Esophagus muscularis mucosa (tissue), 4 donors: ENCODE results near the gene NT5DC3. TPM values are rescaled to one million over a fixed set of nuclear protein-coding genes. Genes with fewer than 3 reads are reported as not detected.
A peak's percentile ranks its signal among the peaks of the same experiment; 100 is the strongest.
"Not testable (repeated sequence)": the region's sequence is repeated elsewhere in the genome, so short reads cannot be mapped to it uniquely, and the experiment has no call there.

ENCODE experiments used
- DNase-seq: peaks from one replicate; pipeline ENCODE4 v3.0.0-alpha.2; 2017; ENCODE audit errors: extremely low spot score
- H3K27ac ChIP-seq, 4 donors: fragments of 200-600 bp; sonication (generic); replicated peaks in 1 of 4; 1 replicate in 3 of 4; 2 replicates in 1 of 4; pipeline ENCODE4 v1.5.1; 2016 to 2019; ENCODE audit warnings: mild to moderate bottlenecking in 1 of 4
- H3K27me3 ChIP-seq, 4 donors: fragments of 200-600 bp; sonication (generic); one replicate each; pipeline versions ENCODE4 v1.5.1 to v1.6.0; 2016 to 2019
- H3K36me3 ChIP-seq, 4 donors: fragments of 200-600 bp; sonication (generic); one replicate each; pipeline ENCODE4 v1.5.1; 2016 to 2019
- H3K4me1 ChIP-seq, 4 donors: fragments of 200-600 bp; sonication (generic); one replicate each; pipeline ENCODE4 v1.5.1; 2016 to 2019
- H3K4me3 ChIP-seq, 4 donors: fragments of 200-600 bp; sonication (generic); 1 replicate in 2 of 4; 2 replicates in 2 of 4; pipeline ENCODE4 v1.5.1; 2016 to 2019; ENCODE audit warnings: mild to moderate bottlenecking in 4 of 4, moderate library complexity in 1 of 4
- H3K9me3 ChIP-seq, 4 donors: fragments of 200-600 bp; sonication (generic); 1 replicate in 3 of 4; 2 replicates in 1 of 4; pipeline ENCODE4 v1.5.1; 2016 to 2019
- EP300 ChIP-seq: sonication (generic); formaldehyde crosslinking; IDR thresholded peaks from one replicate; pipeline ENCODE4 v1.6.1; 2017; ENCODE audit warnings: antibody characterized with exemption
- POLR2A ChIP-seq: fragments of 450-650 bp; IDR thresholded peaks from one replicate; pipeline ENCODE4 v1.6.1; 2017; ENCODE audit warnings: antibody characterized with exemption, moderate library complexity, mild to moderate bottlenecking, low read depth
- POLR2AphosphoS5 ChIP-seq, 2 donors: sonication (generic); formaldehyde crosslinking; IDR thresholded peaks; one replicate each; pipeline ENCODE4 v1.6.1; 2017; ENCODE audit warnings: antibody characterized with exemption in 2 of 2
- WGBS: methylation state at CpG from one replicate; pipeline ENCODE4 v1.1.5; 2018; 5-methylcytosine and 5-hydroxymethylcytosine counted together
- intact Hi-C: fragments of 100-400 bp; cut with DNase I; formaldehyde crosslinking; loops from one replicate; pipeline ENCODE4 v1.15.1; 2023
- total RNA-seq, 4 donors: library from RNA; depleted of rRNA; stranded (reverse); fragments of >200 nt; gene quantifications; one replicate each; pipeline versions ENCODE4 v1.1.0 to v1.2.1, GENCODE V29; 2016
- TF ChIP-seq, protein P1 (sequence below), 3 experiments: fragments of 200-600 bp in 2 of 3; fragments of 450-650 bp in 1 of 3; sonication (generic) in 2 of 3; IDR thresholded peaks; one replicate each; pipeline ENCODE4 v1.5.1; 2017 to 2019; ENCODE audit warnings: antibody characterized with exemption in 3 of 3, mild to moderate bottlenecking in 2 of 3, moderate library complexity in 1 of 3

Gene NT5DC3
- total RNA-seq, 4 donors from 2014 or later, result 169 to 275 (median 195) TPM

DNA sequence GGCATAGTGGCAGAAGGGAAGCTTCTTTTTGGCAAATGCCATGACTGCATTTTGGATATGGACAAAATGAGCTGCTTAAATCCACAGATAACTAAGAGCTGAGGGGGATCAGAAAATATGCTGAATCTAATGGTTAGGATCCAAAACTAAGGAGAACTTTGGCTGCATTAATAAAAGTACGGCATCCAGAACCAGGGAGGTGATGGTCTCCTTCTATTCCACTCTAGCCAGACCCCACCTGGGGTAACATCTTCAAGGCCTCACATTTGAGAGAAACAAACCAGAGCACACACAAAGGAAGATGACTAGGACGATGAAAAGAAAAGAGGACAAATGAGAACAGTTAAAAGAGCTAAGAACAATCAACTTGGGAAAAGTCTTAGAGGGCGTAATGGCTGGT is 27.6 kb downstream of the NT5DC3 start:
- peaks cover 0 to 95% (median 57%) of the 10 kb centered on the region in 4 donors for H3K4me1 ChIP-seq
- no peak overlapping the region for H3K4me3 ChIP-seq
- H3K27ac ChIP-seq, result peak overlapping the region in 2 of 4 donors; percentile 7 to 10
- H3K9me3 ChIP-seq, result no peaks in the 10 kb centered on the region
- TF ChIP-seq POLR2A (no peak), POLR2AphosphoS5 (IDR thresholded peaks at IDR 0.05) (no peak), EP300 (no peak)
- TF ChIP-seq, protein P1, sequence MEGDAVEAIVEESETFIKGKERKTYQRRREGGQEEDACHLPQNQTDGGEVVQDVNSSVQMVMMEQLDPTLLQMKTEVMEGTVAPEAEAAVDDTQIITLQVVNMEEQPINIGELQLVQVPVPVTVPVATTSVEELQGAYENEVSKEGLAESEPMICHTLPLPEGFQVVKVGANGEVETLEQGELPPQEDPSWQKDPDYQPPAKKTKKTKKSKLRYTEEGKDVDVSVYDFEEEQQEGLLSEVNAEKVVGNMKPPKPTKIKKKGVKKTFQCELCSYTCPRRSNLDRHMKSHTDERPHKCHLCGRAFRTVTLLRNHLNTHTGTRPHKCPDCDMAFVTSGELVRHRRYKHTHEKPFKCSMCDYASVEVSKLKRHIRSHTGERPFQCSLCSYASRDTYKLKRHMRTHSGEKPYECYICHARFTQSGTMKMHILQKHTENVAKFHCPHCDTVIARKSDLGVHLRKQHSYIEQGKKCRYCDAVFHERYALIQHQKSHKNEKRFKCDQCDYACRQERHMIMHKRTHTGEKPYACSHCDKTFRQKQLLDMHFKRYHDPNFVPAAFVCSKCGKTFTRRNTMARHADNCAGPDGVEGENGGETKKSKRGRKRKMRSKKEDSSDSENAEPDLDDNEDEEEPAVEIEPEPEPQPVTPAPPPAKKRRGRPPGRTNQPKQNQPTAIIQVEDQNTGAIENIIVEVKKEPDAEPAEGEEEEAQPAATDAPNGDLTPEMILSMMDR (IDR thresholded peaks at IDR 0.05), result no peak
- intact Hi-C loops, result no loop called here
- H3K27me3 ChIP-seq, result no peaks in the 10 kb centered on the region
- DNase-seq, result no peak
- H3K36me3 ChIP-seq, result peaks cover 0 to 66% (median 45%) of the 10 kb centered on the region in 4 donors
- 92% methylated on average over 3 of the region's 3 CpGs for WGBS

DNA sequence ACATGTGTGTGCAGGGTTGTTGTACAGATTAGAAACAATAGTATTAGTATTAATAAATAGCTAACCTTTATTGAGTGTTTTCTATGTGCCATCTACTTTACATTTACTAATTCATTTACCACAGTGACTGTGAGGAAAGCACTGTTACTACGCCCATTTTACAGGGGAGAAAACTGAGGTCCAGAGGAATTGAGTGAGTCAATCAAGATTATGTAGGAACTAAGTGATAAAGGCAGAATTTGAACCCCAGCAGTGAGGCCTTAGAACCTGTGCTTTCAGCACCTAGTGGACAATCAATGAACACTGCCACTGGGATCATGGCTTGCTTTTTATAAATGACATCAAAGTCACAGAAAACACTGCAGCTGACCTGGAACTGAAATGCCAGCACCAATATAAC is 28.2 kb downstream of the NT5DC3 start:
- TF ChIP-seq POLR2AphosphoS5 (IDR thresholded peaks at IDR 0.05), result peak in 1 of 2 donors; percentile 18
- TF ChIP-seq POLR2A, result no peak
- peaks cover 0 to 95% (median 60%) of the 10 kb centered on the region in 4 donors for H3K4me1 ChIP-seq
- intact Hi-C loops, result no loop called here
- no peaks in the 10 kb centered on the region for H3K27me3 ChIP-seq
- H3K4me3 ChIP-seq, result no peak overlapping the region
- WGBS, result 96% methylated on average over 1 of the region's 1 CpG
- DNase-seq, result no peak
- H3K36me3 ChIP-seq, result peaks cover 0 to 72% (median 49%) of the 10 kb centered on the region in 4 donors
- no peaks in the 10 kb centered on the region for H3K9me3 ChIP-seq
- H3K27ac ChIP-seq, result no peak overlapping the region

DNA sequence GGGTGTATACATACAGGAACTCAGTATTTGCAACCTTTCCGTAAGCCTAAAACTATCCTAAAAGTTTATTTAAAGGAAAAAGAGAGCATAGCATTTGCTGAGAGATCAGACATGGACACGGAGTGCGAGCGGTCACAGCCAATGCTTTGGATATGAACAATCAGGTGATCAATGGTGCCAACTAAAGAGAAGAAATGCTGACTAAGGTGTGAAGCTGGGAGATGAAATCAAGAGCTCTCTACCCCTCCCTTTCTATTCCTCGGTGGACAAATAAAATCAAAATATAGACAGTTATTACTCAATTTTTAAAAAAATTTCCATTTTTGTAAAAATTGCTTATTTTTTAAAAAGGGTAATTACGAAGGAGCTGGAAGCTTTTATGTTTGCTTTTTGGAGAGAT is 29.2 kb downstream of the NT5DC3 start:
- TF ChIP-seq EP300 (no peak), POLR2A (no peak), POLR2AphosphoS5 (IDR thresholded peaks at IDR 0.05) (no peak)
- TF ChIP-seq, protein P1 (IDR thresholded peaks at IDR 0.05), result no peak
- 92% methylated on average over 6 of the region's 6 CpGs for WGBS

DNA sequence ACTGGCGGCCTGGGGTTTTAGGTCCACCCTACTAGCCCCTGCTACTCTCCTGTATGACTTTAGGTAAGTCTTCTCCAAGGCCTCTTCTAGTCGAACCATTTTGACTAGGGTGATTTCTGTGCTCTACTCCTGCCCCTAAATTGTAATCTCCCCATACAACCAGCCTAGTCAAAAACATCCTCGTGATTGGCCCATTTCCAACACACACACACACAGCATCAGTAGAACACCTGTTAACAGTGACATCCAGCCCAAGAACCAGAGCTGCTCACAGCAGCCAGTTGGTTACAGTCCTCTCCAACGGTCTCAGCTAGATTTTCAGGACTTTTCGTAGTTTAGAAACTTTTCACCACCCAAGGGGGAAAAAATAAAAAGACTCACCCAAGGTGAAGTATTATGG is 30.9 kb downstream of the NT5DC3 start:
- TF ChIP-seq EP300 (no peak), POLR2A (no peak)
- TF ChIP-seq, protein P1 (IDR thresholded peaks at IDR 0.05), result no peak
- intact Hi-C loops, result no loop called here
- H3K4me3 ChIP-seq, result no peak overlapping the region
- no peak overlapping the region for H3K27ac ChIP-seq
- peaks cover 0 to 91% (median 59%) of the 10 kb centered on the region in 4 donors for H3K36me3 ChIP-seq
- WGBS, result 80% methylated on average over 5 of the region's 5 CpGs
- H3K4me1 ChIP-seq, result peaks cover 0 to 95% (median 75%) of the 10 kb centered on the region in 4 donors
- no peaks in the 10 kb centered on the region for H3K27me3 ChIP-seq
- DNase-seq, result no peak
- no peaks in the 10 kb centered on the region for H3K9me3 ChIP-seq

More for the DNA sequence above, 29.2 kb downstream of the NT5DC3 start:
- no peak overlapping the region for H3K4me3 ChIP-seq
- no peaks in the 10 kb centered on the region for H3K9me3 ChIP-seq
- intact Hi-C loops, result no loop called here
- H3K4me1 ChIP-seq, result peaks cover 0 to 95% (median 65%) of the 10 kb centered on the region in 4 donors
- H3K27me3 ChIP-seq, result no peaks in the 10 kb centered on the region
- H3K27ac ChIP-seq, result no peak overlapping the region
- no peak for DNase-seq
- peaks cover 0 to 82% (median 57%) of the 10 kb centered on the region in 4 donors for H3K36me3 ChIP-seq

DNA sequence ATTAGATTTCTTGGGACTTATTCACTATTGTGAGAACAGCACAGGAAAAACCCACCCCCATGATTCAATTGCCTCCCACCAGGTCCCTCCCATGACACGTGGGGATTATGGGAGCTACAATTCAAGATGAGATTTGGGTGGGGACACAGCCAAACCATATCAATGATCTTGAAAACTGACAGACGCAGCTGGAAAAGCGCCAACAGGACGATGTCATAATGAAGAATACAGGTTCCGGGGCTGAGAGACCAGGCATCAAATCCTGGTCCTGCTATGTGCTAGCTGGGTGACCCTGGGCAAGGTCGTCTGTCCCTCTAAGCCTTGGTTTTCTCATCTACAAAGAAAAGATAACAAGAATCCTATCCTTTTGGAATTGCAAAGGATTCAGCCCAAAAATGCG is 31.4 kb downstream of the NT5DC3 start:
- H3K9me3 ChIP-seq, H3K4me3 ChIP-seq, DNase-seq, H3K27me3 ChIP-seq, intact Hi-C loops: not testable (repeated sequence)
- 76% methylated on average over 7 of the region's 7 CpGs for WGBS
- H3K36me3 ChIP-seq, result peaks cover 0 to 90% (median 59%) of the 10 kb centered on the region in 4 donors
- peak overlapping the region in 1 of 4 donors; percentile 47 for H3K27ac ChIP-seq
- H3K4me1 ChIP-seq, result peaks cover 0 to 95% (median 75%) of the 10 kb centered on the region in 4 donors

DNA sequence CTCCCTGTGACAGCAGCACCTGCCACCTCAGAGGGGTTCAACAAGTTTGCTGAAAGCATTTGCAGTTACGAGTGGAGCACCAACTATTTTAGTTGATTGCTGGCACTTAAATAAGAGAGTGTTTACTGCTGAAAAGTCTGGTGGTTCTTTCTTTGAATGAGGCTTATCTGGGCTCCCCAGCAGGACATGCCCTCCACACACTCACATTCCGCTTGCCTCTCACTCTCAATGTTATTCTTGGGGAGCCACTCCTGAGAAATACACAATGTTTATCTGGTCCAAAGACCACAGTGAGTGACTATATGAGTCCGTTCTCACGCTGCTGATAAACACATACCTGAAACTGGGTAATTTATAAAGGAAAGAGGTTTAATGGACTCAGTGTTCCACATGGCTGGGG is 31.9 kb downstream of the NT5DC3 start:
- H3K27me3 ChIP-seq, result no peaks in the 10 kb centered on the region
- peaks cover 0 to 95% (median 74%) of the 10 kb centered on the region in 4 donors for H3K4me1 ChIP-seq
- H3K4me3 ChIP-seq, result no peak overlapping the region
- DNase-seq, result no peak
- H3K36me3 ChIP-seq, result peaks cover 0 to 87% (median 56%) of the 10 kb centered on the region in 4 donors
- H3K9me3 ChIP-seq, result no peaks in the 10 kb centered on the region
- TF ChIP-seq EP300 (no peak), POLR2AphosphoS5 (IDR thresholded peaks at IDR 0.05) (no peak), POLR2A (no peak)
- TF ChIP-seq, protein P1 (IDR thresholded peaks at IDR 0.05), result no peak
- 95% methylated on average over 4 of the region's 4 CpGs for WGBS
- intact Hi-C loops, result no loop called here
- H3K27ac ChIP-seq, result peak overlapping the region in 1 of 4 donors; percentile 47
